ENCODE results near the gene PCYT2. TPM values are rescaled to one million over a fixed set of nuclear protein-coding genes. Genes with fewer than 3 reads are reported as not detected.

Gene PCYT2
- total RNA-seq, 4 donors from 2014 or later, result 36.0 to 64.9 (median 46.6) TPM

- WGBS, 2 donors, result 92 to 94% methylated on average over 44 of the region's 44 CpGs
Observed at GRCh38 chr17:81888105-81888987, 22.9 kb downstream of the PCYT2 start.

GRCh38 chr17:81885869-81886548, 25.2 kb downstream of the PCYT2 start:
- peaks cover 0 to 19% (median 11%) of the 10 kb centered on the region in 4 donors for H3K4me1 ChIP-seq
- no peaks in the 10 kb centered on the region for H3K9me3 ChIP-seq
- H3K4me3 ChIP-seq, result no peak overlapping the region
- TF ChIP-seq CTCF (IDR thresholded peaks at IDR 0.05) (no peak), EP300 (IDR thresholded peaks at IDR 0.05) (no peak), POLR2A (IDR thresholded peaks at IDR 0.05) (no peak)
- WGBS, 2 donors, result 81 to 88% methylated on average over 7 to 8 of the region's 11 CpGs
- H3K27me3 ChIP-seq, result no peaks in the 10 kb centered on the region
- no peak for DNase-seq (ENCODE audit: low spot score in 2 of 2)
- peaks cover 4 to 82% (median 8%) of the 10 kb centered on the region in 3 donors for H3K36me3 ChIP-seq
- H3K27ac ChIP-seq, result no peak overlapping the region

More at GRCh38 chr17:81888105-81888987, 22.9 kb downstream of the PCYT2 start:
- no peaks in the 10 kb centered on the region for H3K27me3 ChIP-seq
- TF ChIP-seq CTCF (IDR thresholded peaks at IDR 0.05), result no peak
- no peak for TF ChIP-seq EP300 (IDR thresholded peaks at IDR 0.05)
- no peak for TF ChIP-seq POLR2A (IDR thresholded peaks at IDR 0.05)
- no peaks in the 10 kb centered on the region for H3K9me3 ChIP-seq
- H3K36me3 ChIP-seq, result peaks cover 4 to 65% (median 8%) of the 10 kb centered on the region in 3 donors
- H3K4me3 ChIP-seq, result no peak overlapping the region
- no peak for DNase-seq (ENCODE audit: low spot score in 2 of 2)
- no peak overlapping the region for H3K27ac ChIP-seq
- peaks cover 0 to 33% (median 20%) of the 10 kb centered on the region in 4 donors for H3K4me1 ChIP-seq

- Histone ChIP-seq H3K27ac (no peak overlapping the region), H3K4me3 (no peak overlapping the region), H3K36me3 (peaks cover 4 to 86% (median 8%) of the 10 kb centered on the region in 3 donors), H3K27me3 (no peaks in the 10 kb centered on the region), H3K9me3 (no peaks in the 10 kb centered on the region), H3K4me1 (peaks cover 0 to 16% (median 8%) of the 10 kb centered on the region in 4 donors)
- TF ChIP-seq CTCF (IDR thresholded peaks at IDR 0.05) (no peak), POLR2A (IDR thresholded peaks at IDR 0.05) (no peak), EP300 (IDR thresholded peaks at IDR 0.05) (no peak)
- 85 to 93% methylated on average over 10 of the region's 10 CpGs for WGBS, 2 donors
- no peak for DNase-seq (ENCODE audit: low spot score in 2 of 2)
Observed at GRCh38 chr17:81885454-81885853, 25.7 kb downstream of the PCYT2 start.

GRCh38 chr17:81884968-81885367, 26.2 kb downstream of the PCYT2 start:
- H3K36me3 ChIP-seq, result peaks cover 4 to 91% (median 8%) of the 10 kb centered on the region in 3 donors
- H3K4me3 ChIP-seq, result no peak overlapping the region
- H3K27me3 ChIP-seq, result no peaks in the 10 kb centered on the region
- 92 to 95% methylated on average over 5 of the region's 5 CpGs for WGBS, 2 donors
- DNase-seq (ENCODE audit: low spot score in 2 of 2), result no peak
- no peak for TF ChIP-seq CTCF (IDR thresholded peaks at IDR 0.05)
- H3K4me1 ChIP-seq, result peaks cover 0 to 11% (median 3%) of the 10 kb centered on the region in 4 donors
- H3K27ac ChIP-seq, result no peak overlapping the region
- no peaks in the 10 kb centered on the region for H3K9me3 ChIP-seq

GRCh38 chr17:81884520-81884919, 26.7 kb downstream of the PCYT2 start:
- H3K36me3 ChIP-seq, result peaks cover under 1 to 92% (median 8%) of the 10 kb centered on the region in 3 donors
- no peak overlapping the region for H3K27ac ChIP-seq
- no peak overlapping the region for H3K4me3 ChIP-seq
- H3K4me1 ChIP-seq, result peaks cover 0 to 6% (median 0%) of the 10 kb centered on the region in 4 donors
- no peak for DNase-seq (ENCODE audit: low spot score in 2 of 2)
- no peaks in the 10 kb centered on the region for H3K9me3 ChIP-seq
- TF ChIP-seq POLR2A (IDR thresholded peaks at IDR 0.05) (no peak), CTCF (IDR thresholded peaks at IDR 0.05) (no peak), EP300 (IDR thresholded peaks at IDR 0.05) (no peak)
- H3K27me3 ChIP-seq, result no peaks in the 10 kb centered on the region
- 70 to 75% methylated on average over 10 to 11 of the region's 11 CpGs for WGBS, 2 donors
